Measurements from ENCODE around the gene SH3BP2. TPM values are rescaled to one million over a fixed set of nuclear protein-coding genes. Genes with fewer than 3 reads are reported as not detected.

Gene SH3BP2
- total RNA-seq, 1 donor from 2014 or later = 43.2 TPM

GRCh38 chr4:2798399-2799223 is 5.7 kb downstream of the SH3BP2 start:
- ChIA-PET POLR2A (interaction anchor here (0.5 to 6.3 kb wide), 12 partner anchors 8 to 199 kb away, joined by 3 to 80 read pairs (median 5); no protein-coding TSS in a partner anchor), CTCF (no interaction called here)
- Mint-ChIP-seq H3K4me1 (peaks cover 83% of the 10 kb centered on the region), H3K27ac (peak overlapping the region; percentile 87), H3K36me3 (ENCODE audit: low read depth) (no peaks in the 10 kb centered on the region), H3K9me3 (no peaks in the 10 kb centered on the region), H3K27me3 (no peaks in the 10 kb centered on the region), H3K4me3 (peak overlapping the region; percentile 78)
- TF ChIP-seq CTCF (IDR thresholded peaks at IDR 0.05) = no peak
- intact Hi-C loops (cut with micrococcal nuclease) = loop anchor here (1.0 kb wide), 1 partner anchor 37 kb away; no protein-coding TSS in a partner anchor
- DNase-seq (peak; percentile 37), ATAC-seq (ENCODE audit: low read depth) (peak; percentile 41)

GRCh38 chr4:2799224-2799911 is 6.5 kb downstream of the SH3BP2 start:
- Mint-ChIP-seq H3K36me3 (ENCODE audit: low read depth) (no peaks in the 10 kb centered on the region), H3K27ac (peak overlapping the region; percentile 77), H3K27me3 (no peaks in the 10 kb centered on the region), H3K4me1 (peaks cover 84% of the 10 kb centered on the region), H3K4me3 (peak overlapping the region; percentile 78), H3K9me3 (no peaks in the 10 kb centered on the region)
- CTCF ChIA-PET = no interaction called here
- no peak for TF ChIP-seq CTCF (IDR thresholded peaks at IDR 0.05)
- POLR2A ChIA-PET = interaction anchor here (0.7 to 6.3 kb wide), 9 partner anchors 9 to 155 kb away, joined by 3 to 80 read pairs (median 5); partner anchors contain the start of gene ADD1
- ATAC-seq (ENCODE audit: low read depth) (no peak), DNase-seq (peak; percentile 15)
- intact Hi-C loops (cut with micrococcal nuclease) = no loop called here

- TF ChIP-seq CTCF (IDR thresholded peaks at IDR 0.05) = no peak
- H3K4me1 Mint-ChIP-seq = peaks cover 84% of the 10 kb centered on the region
- DNase-seq (peak; percentile 18), ATAC-seq (ENCODE audit: low read depth) (no peak)
- intact Hi-C loops (cut with micrococcal nuclease) = no loop called here
- H3K27ac Mint-ChIP-seq = peak overlapping the region; percentile 75
- H3K27me3 Mint-ChIP-seq = no peaks in the 10 kb centered on the region
- H3K36me3 Mint-ChIP-seq (ENCODE audit: low read depth) = no peaks in the 10 kb centered on the region
- ChIA-PET CTCF (no interaction called here), POLR2A (interaction anchor here (0.7 to 6.3 kb wide), 8 partner anchors 10 to 156 kb away, joined by 3 to 80 read pairs (median 4); partner anchors contain the start of gene ADD1)
- H3K9me3 Mint-ChIP-seq = no peaks in the 10 kb centered on the region
- peak overlapping the region; percentile 66 for H3K4me3 Mint-ChIP-seq
Measured at GRCh38 chr4:2799971-2800690, 7.2 kb downstream of the SH3BP2 start.

- ChIA-PET POLR2A (interaction anchor here (0.6 to 6.3 kb wide), 7 partner anchors 10 to 54 kb away, joined by 3 to 80 read pairs (median 4); partner anchors contain the start of gene ADD1), CTCF (no interaction called here)
- DNase-seq (peak; percentile 60), ATAC-seq (ENCODE audit: low read depth) (peak; percentile 79)
- intact Hi-C loops (cut with micrococcal nuclease) = loop anchor here (1.0 kb wide), 1 partner anchor 10 kb away; no protein-coding TSS in a partner anchor
- H3K4me1 Mint-ChIP-seq = peaks cover 84% of the 10 kb centered on the region
- TF ChIP-seq CTCF (IDR thresholded peaks at IDR 0.05) = no peak
- H3K27ac Mint-ChIP-seq = peak overlapping the region; percentile 75
- no peaks in the 10 kb centered on the region for H3K27me3 Mint-ChIP-seq
- H3K36me3 Mint-ChIP-seq (ENCODE audit: low read depth) = no peaks in the 10 kb centered on the region
- H3K9me3 Mint-ChIP-seq = no peaks in the 10 kb centered on the region
- H3K4me3 Mint-ChIP-seq = peak overlapping the region; percentile 68
Measured at GRCh38 chr4:2800691-2801596, 8.1 kb downstream of the SH3BP2 start.

Measured in activated B cell treated with CpG ODN at 0.5 μM for 24 hours (primary cell).